ENCODE measurements around the gene RAD21L1.

Gene RAD21L1

DNA sequence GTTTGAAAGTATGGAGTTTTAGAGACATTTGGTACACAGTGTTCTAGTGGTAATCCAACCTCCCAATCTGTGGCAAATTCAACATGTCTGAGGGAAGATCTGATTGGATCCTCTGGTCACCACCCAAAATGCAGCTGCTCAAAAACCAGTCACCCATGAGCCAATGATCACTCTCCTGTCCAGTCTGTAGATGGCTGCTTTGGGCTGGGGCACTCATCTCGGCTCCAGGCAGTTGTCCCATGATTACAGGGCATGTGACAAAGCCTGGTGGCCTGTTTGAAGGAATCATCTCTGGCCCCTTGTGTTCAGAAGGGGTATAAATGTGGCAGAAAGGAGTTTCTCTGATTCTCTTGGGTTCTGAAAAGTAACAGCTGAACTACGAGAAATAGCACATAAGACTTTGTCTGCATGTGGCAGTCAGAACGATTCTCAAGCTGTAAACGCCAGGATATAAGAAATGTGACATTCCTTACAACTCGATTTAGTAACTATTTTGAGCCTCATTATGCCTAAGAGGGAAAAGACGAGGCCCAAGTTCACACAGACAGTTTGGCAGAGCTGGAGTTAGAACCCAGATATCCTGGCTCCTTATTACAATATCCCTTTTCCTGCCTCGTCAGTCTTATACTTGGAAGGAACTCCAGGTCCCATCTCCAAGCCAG lies 26.5 kb upstream of the RAD21L1 start:
- TF ChIP-seq, protein P1, sequence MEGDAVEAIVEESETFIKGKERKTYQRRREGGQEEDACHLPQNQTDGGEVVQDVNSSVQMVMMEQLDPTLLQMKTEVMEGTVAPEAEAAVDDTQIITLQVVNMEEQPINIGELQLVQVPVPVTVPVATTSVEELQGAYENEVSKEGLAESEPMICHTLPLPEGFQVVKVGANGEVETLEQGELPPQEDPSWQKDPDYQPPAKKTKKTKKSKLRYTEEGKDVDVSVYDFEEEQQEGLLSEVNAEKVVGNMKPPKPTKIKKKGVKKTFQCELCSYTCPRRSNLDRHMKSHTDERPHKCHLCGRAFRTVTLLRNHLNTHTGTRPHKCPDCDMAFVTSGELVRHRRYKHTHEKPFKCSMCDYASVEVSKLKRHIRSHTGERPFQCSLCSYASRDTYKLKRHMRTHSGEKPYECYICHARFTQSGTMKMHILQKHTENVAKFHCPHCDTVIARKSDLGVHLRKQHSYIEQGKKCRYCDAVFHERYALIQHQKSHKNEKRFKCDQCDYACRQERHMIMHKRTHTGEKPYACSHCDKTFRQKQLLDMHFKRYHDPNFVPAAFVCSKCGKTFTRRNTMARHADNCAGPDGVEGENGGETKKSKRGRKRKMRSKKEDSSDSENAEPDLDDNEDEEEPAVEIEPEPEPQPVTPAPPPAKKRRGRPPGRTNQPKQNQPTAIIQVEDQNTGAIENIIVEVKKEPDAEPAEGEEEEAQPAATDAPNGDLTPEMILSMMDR (IDR thresholded peaks at IDR 0.05; ENCODE audit: low read depth, low read length) = no peak
- DNase-seq (ENCODE audit: extremely low read depth, low read depth) = no peak

DNA sequence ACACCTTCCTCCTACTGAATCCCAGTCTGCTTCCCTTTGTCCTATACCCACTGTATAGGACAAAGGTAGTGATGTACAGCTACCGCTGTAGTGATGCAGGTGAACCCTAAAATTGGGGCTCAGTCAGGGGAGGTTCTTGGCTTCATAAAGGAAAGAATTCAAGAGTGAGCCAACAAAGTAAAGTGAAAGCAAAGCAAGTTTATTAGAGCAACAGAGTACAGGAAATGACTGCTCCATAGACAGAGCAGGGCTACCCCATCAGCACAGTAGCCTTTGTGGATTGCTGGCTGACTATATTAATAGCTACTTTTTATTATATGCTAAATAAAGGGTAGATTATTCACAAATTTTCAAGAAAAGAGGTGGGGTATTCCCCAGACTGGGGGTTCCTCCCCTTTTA lies 25.9 kb upstream of the RAD21L1 start:
- DNase-seq (ENCODE audit: extremely low read depth, low read depth) = no peak
- TF ChIP-seq, protein P1 (IDR thresholded peaks at IDR 0.05; ENCODE audit: low read depth, low read length) = no peak

DNA sequence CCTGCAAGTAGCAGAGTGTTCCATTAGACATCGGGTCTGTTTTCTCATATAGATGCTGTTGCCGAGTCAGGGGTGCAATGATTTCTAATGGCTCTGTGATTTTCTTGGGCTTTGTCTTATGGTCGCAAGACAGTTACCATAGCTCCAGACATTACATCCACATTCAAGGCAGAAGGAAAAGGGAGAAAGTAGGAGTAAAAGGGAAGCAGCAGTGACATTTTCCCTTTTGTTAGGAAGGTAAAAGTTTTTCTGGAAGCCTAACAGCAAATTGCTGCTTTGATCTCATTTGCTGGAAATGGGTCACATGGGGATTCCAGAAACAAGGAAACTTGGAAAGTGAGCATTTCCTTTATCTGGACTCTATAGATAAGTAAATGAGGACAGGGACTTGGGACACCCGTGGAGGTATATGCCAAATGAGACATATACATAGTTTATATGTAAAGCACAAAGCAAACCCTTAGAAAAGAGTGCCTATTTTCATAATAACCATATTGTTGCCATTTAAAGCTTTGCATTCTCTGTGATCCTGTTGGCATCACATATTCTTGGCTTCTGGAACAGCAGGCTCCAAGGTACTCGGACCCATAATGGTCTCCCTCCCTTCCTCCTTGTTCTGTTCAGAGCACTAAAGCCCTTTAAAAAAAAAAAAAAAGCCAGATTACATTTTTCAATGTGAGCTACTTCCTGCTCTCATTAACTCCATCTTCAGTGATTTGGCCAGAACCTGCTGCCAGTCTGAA lies 22.9 kb upstream of the RAD21L1 start, which contains the start of gene C20orf202:
Gene C20orf202, plus strand, starts transcription at position 693 of the 743 bp plus-strand sequence. CDS start 132 bp downstream, outside the sequence.
- DNase-seq (ENCODE audit: extremely low read depth, low read depth) = no peak
- TF ChIP-seq, protein P1 (IDR thresholded peaks at IDR 0.05; ENCODE audit: low read depth, low read length) = no peak

DNA sequence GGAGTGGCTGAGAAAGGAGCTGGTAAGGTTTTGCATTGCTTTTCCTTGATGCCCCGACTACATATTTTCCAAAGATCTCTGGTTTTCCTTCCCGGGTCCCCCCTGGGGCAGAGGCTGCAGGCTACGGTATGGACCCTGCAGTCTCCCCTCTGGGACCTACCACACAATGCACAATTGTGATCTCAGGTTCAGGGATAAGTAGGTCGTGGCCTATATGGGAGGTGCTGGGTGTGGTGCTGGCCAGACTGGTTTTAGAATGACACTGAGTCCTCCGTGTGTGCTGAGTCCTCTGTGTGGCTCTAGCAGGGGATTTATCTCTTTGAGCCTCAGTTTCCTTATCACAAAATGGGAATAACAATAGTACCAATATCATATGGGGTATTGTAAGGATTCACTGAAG lies 22.2 kb upstream of the RAD21L1 start:
- DNase-seq (ENCODE audit: extremely low read depth, low read depth) = no peak
- TF ChIP-seq, protein P1 (IDR thresholded peaks at IDR 0.05; ENCODE audit: low read depth, low read length) = no peak

DNA sequence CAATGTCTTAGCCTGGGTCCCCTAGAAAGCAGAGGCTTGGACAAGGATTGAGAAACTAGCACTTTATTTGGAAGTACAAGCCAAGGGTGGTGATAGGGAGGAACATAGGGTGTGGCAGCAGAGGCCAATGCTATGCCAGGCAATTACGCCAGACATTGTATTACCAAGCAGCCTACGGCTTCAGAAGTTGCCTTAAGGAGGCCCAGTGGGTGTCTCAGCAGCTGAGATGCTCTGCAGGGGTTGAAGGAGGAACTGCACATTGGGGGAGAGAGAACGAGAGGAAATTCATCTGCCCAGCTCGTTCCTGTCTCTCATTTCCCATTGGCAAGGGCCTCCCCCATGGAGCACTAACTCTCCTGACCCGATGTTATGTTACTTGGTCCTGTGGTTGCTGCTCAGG lies 21.7 kb upstream of the RAD21L1 start:
- TF ChIP-seq, protein P1 (IDR thresholded peaks at IDR 0.05; ENCODE audit: low read depth, low read length) = no peak

DNA sequence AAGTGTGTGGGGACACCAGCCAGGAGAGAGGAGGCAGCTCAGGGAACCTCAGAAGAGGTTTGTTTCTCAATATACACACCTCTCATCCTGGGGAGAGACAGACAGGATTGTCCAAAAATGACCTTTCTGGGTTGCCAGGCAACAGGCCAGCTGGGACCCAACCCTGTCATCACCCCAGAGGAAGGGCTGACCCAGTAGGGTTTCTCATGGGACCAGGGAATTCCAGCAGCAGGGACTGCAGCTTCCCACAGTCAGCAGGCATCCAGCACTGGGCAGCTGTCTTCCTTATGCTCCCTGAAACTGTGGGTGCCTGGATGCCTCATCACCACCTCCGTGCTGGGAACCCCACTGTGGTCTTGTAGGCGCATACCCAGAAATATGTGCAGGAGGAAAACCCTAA lies 21.3 kb upstream of the RAD21L1 start:
- TF ChIP-seq, protein P1 (IDR thresholded peaks at IDR 0.05; ENCODE audit: low read depth, low read length) = no peak
- DNase-seq (ENCODE audit: extremely low read depth, low read depth) = no peak

More for the DNA sequence above, 21.7 kb upstream of the RAD21L1 start:
- no peak for DNase-seq (ENCODE audit: extremely low read depth, low read depth)

DNA sequence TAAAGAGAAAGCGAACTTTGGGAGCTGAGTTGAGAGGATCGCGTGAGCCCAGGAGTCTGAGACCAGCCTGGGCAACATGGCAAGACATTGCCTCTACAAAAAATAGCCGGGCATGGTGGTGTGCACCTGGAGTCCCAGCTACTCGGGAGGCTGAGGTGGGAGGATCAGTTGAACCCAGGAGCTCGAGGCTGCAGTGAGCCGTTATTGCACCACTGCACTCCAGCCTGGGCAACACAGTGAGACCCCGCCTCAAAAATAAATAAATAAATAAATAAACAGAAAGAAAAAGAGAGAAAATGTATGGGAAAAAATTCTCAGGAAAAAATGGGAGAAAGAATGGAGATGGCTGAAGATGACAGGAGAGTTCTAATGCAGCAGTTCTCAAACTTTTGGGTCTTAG lies 20.0 kb upstream of the RAD21L1 start:
- TF ChIP-seq, protein P1 (IDR thresholded peaks at IDR 0.05; ENCODE audit: low read depth, low read length) = no peak
- DNase-seq (ENCODE audit: extremely low read depth, low read depth) = no peak

Measured in AG09319 (cell line).